Activated CD4-positive, alpha-beta T cell treated with anti-CD3 and anti-CD28 coated beads, Interleukin-2, amount 50 U/mL, for 4 hours (primary cell): ENCODE data around the gene IGFBP3.

Experiments
- DNase-seq, 2 experiments: peaks; one replicate each; pipeline ENCODE4 v3.0.0-alpha.2; 2020

Gene IGFBP3

DNA sequence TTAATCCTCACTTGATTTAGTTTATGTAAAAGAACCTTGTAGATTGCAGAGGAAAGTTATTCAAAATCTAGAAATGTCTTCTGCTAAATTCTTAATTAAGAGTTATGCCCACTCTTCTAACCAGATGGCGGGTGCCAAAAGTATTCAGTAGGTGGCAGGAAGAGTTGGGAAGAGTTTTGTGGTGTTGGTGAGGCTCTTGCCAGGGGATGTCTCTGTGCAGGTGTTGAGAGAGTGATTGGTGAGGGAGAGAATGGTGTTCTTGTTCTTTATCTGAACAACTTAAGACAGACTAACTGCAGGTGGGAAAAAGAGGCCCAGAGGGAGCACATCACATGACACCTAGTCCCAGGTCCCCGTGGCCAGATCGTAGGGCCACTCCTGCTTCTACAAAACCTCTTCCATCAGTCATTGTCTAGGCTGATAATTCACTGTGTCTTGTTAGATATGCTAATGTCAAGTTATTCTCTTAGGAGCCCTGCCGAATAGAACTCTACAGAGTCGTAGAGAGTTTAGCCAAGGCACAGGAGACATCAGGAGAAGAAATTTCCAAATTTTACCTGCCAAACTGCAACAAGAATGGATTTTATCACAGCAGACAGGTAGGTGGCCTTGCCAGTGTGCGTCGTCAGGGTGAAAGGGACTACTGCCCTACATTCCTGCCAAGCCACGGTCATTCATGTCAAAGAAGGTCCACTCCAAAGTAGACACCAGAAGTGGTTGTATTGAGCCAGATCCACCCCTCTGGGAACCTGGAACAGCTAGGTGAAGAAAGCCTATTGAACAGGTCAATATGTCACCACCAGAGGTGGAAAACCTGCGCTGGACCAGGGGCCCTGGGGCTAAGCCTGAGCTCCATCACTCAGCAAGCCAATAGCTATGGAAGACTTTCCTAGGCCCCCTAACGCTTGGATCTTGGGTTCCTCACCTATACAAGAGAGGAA is 29.3 kb downstream of the IGFBP3 start:
- no peak for DNase-seq

DNA sequence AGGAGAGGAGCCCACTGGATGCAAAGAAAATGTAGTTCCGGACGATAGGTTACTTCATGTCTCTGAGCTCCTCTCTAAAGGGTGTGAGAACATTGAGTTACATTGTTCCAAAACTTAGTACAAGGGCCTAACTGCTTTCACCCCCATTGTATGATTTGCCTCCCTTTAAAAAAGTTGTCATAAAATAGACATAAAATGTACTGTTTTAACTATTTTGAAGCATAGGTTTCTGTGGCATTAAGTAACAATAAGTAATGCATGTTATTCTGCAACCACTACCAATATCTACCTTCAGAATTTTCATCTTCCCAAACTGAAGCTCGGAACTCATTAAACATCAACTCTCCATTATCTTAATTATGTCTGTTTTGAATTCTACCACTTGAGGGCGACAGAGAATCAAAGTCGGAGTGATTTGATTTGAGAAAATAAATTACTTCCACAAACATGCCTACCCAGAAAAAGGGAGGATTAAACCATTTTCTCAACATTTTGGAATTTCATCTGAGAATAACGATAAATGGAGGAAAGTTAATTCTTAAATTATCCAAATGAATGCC is 30.1 kb downstream of the IGFBP3 start:
- no peak for DNase-seq

GRCh38 chr7:45890125-45890901 is 30.8 kb downstream of the IGFBP3 start:
- no peak for DNase-seq

GRCh38 chr7:45889367-45890067 is 31.6 kb downstream of the IGFBP3 start:
- no peak for DNase-seq

- no peak for DNase-seq
Observed at GRCh38 chr7:45888993-45889366, 32.1 kb downstream of the IGFBP3 start.

DNA sequence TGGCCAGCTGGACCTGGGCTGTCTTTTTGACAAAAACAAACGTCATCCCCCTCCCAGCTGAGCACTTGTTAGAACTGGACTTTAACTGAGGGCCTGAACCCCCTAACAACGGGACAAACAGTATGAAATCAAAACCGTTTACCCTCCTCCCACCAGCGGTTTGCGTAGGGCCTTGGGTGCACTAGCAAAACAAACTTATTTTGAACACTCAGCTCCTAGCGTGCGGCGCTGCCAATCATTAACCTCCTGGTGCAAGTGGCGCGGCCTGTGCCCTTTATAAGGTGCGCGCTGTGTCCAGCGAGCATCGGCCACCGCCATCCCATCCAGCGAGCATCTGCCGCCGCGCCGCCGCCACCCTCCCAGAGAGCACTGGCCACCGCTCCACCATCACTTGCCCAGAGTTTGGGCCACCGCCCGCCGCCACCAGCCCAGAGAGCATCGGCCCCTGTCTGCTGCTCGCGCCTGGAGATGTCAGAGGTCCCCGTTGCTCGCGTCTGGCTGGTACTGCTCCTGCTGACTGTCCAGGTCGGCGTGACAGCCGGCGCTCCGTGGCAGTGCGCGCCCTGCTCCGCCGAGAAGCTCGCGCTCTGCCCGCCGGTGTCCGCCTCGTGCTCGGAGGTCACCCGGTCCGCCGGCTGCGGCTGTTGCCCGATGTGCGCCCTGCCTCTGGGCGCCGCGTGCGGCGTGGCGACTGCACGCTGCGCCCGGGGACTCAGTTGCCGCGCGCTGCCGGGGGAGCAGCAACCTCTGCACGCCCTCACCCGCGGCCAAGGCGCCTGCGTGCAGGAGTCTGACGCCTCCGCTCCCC is 32.7 kb downstream of the IGFBP3 start, which contains the start of gene IGFBP1:
TSS of gene IGFBP1 (plus strand) at position 304 of the 808 bp plus-strand sequence. CDS start at position 469, 165 bp downstream.
- DNase-seq: no peak

DNA sequence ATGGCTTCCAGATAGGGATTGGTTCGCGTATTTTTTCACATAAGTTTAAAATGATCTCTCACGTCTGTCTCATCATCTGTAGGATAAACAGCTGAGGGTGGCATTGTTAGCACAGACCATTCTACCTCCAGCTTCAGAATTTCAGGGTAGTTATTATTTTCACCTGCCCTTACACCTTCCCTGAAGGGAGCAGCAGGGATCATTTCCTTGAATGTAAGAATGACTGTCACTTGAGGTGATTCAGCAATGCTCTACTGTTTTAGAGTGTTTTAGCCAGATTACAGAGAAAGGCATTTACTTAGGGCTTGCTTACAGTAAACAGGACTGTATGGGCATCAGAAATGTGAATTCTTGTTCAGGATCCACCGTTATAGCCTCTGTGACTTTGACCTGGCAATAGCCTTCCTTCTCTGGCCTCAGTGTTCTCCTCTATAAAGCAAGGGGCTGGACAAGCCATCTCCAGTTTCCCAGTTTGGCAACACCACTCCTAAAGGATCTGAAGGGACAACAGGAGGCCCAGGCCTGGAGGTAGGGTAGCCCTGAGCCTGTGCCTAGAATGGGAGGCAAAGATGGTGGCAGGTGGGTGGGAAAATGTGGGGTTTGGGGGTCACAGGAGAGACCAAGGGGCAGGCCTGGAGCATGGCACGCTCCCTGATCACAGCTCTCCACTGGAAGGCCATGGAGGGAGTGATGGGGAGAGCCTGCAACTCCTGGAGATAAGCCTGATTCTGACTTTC is 34.0 kb downstream of the IGFBP3 start:
- DNase-seq: no peak

- no peak for DNase-seq
Observed at GRCh38 chr7:45885264-45885882, 35.7 kb downstream of the IGFBP3 start.

DNA sequence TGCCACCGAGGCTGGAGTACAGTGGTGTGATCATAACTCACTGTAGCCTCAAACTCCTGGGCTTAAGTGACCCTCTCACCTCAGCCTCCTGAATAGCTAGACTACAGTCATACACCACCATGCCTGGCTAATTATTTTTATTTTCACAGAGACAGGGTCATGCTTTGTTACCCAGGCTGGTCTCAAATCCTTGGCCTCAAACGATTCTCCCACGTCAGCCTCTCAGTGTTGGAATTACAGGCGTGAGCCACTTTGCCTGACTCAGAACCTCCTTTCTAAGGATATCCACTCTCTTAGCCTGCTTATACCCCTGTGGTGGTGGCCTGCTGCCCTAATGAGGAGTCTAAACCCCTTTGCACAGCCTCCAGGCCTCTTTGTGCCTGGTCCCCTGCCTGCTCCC is 36.9 kb downstream of the IGFBP3 start:
- DNase-seq: no peak

DNA sequence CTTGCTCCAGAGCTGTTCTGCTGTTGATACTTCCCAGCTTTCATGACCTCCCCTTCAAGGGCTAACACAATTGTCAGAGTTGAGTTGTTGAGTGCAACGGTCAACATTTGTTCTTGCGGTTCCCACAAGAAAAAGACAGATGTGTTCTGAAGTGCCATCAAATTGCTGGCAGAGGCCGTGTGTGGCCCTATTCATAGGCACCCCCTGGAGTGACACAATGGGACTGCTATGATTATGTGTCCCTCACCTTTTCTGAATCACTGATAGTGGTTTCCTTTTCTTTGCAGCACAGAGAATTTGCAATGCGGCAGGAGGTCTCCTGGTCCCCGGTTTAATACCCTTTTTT is 38.6 kb downstream of the IGFBP3 start:
- no peak for DNase-seq

- DNase-seq: no peak
Observed at GRCh38 chr7:45881759-45882464, 39.2 kb downstream of the IGFBP3 start.

GRCh38 chr7:45881280-45881758 is 39.8 kb downstream of the IGFBP3 start:
- no peak for DNase-seq

DNA sequence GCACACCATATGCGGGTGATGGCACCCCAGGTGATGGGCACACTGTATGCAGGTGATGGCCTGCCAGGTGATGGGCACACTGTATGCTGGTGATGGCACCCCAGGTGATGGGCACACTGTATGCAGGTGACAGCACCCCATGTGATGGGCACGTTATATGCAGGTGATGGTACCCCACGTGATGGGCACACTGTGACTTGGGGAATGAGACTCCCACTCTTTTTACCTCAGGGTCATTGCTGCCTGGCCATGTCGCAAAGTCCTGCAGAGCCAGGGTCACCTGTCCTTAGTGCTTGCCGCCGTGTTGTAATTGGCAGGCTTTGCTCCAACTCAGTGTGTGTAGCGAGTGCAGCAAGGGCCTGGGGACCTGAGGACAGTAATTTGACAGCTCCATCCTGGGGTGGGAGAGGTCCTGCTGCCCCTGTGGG is 40.6 kb downstream of the IGFBP3 start:
- no peak for DNase-seq

GRCh38 chr7:45878457-45879144 is 42.5 kb downstream of the IGFBP3 start:
- DNase-seq: no peak

GRCh38 chr7:45876519-45876918 is 44.6 kb downstream of the IGFBP3 start:
- DNase-seq: no peak

DNA sequence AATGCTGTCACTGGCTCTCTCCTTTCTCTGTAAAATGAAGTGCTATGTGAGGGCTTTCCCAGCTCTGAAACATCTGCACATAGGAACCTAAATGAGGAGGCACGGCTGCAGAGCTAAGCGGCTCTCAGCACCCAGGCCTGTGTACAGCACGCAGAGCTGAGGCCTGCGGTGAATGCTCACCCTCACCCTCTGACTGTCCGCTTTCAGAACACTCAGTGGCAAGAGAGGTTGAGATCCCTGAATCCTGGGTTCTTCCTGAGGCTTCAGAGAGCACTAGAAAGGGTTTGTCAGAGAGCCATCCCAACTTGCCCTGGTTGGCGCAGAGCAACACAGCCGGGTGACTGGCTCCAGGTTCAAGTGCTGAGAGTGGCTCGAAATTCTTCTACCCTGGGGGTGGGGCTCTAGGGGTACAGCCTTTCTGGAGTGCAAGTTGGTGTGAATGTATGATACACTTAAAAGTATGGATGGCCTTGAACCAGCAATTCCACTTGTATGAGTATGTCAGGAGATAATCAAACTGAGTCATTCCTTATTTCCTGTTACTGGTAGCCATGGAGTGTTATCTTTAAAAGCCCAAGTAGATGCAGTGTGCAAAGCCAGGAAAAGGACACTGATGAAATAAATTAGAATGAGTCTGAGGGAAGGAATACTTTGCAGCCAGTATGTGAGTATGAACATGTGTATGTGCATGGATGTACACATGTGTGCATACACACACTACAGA is 46.5 kb downstream of the IGFBP3 start:
- DNase-seq: no peak

GRCh38 chr7:45873355-45873754 is 47.7 kb downstream of the IGFBP3 start:
- no peak for DNase-seq

DNA sequence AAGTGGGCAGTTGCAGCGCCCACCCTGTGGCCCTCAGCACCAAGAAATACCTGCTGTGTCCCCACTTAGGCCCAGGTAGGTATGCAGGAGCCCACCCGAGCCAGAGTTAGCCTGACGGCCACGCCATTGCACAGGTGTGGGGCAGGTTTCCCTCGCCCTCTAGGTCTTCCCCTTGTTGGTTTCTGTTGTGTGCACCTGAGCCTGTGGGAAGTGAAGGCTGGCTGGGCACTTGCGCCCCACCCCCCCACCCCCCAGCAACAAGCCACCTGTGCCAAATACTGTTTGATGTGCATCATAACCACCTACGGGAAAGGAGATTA is 48.1 kb downstream of the IGFBP3 start, which contains the start of gene CCDC201:
TSS of gene CCDC201 (minus strand) at position 48 of the 320 bp plus-strand sequence. CDS start 75 bp downstream, outside the sequence.
- DNase-seq: no peak
